ENCODE data around the gene RAPGEFL1. TPM values are rescaled to one million over a fixed set of nuclear protein-coding genes. Genes with fewer than 3 reads are reported as not detected.

Gene RAPGEFL1
- total RNA-seq, 1 donor from 2014 or later, result 9.3 TPM

GRCh38 chr17:40153603-40154236 is 23.6 kb upstream of the RAPGEFL1 start:
- DNase-seq, result no peak
- H3K27me3 ChIP-seq (ENCODE audit: low read depth), result no peaks in the 10 kb centered on the region
- H3K9me3 ChIP-seq, result no peaks in the 10 kb centered on the region
- ATAC-seq, result no peak
- no peak overlapping the region for H3K4me3 ChIP-seq
- no peak overlapping the region for H3K27ac ChIP-seq
- peaks cover 74% of the 10 kb centered on the region for H3K36me3 ChIP-seq
- H3K4me1 ChIP-seq, result peaks cover 25% of the 10 kb centered on the region
- TF ChIP-seq, protein P1, sequence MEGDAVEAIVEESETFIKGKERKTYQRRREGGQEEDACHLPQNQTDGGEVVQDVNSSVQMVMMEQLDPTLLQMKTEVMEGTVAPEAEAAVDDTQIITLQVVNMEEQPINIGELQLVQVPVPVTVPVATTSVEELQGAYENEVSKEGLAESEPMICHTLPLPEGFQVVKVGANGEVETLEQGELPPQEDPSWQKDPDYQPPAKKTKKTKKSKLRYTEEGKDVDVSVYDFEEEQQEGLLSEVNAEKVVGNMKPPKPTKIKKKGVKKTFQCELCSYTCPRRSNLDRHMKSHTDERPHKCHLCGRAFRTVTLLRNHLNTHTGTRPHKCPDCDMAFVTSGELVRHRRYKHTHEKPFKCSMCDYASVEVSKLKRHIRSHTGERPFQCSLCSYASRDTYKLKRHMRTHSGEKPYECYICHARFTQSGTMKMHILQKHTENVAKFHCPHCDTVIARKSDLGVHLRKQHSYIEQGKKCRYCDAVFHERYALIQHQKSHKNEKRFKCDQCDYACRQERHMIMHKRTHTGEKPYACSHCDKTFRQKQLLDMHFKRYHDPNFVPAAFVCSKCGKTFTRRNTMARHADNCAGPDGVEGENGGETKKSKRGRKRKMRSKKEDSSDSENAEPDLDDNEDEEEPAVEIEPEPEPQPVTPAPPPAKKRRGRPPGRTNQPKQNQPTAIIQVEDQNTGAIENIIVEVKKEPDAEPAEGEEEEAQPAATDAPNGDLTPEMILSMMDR (IDR thresholded peaks at IDR 0.05), result no peak
- intact Hi-C loops (cut with DNase I), result no loop called here

GRCh38 chr17:40157973-40158372 is 19.3 kb upstream of the RAPGEFL1 start:
- Histone ChIP-seq H3K4me3 (no peak overlapping the region), H3K27ac (peak overlapping the region; percentile 54), H3K4me1 (peaks cover 17% of the 10 kb centered on the region), H3K36me3 (peaks cover 71% of the 10 kb centered on the region), H3K27me3 (ENCODE audit: low read depth) (no peaks in the 10 kb centered on the region), H3K9me3 (no peaks in the 10 kb centered on the region)
- DNase-seq (no peak), ATAC-seq (peak in 1 of 2 donors; percentile 15)
- TF ChIP-seq, protein P1 (IDR thresholded peaks at IDR 0.05), result no peak
- intact Hi-C loops (cut with DNase I), result no loop called here

DNA sequence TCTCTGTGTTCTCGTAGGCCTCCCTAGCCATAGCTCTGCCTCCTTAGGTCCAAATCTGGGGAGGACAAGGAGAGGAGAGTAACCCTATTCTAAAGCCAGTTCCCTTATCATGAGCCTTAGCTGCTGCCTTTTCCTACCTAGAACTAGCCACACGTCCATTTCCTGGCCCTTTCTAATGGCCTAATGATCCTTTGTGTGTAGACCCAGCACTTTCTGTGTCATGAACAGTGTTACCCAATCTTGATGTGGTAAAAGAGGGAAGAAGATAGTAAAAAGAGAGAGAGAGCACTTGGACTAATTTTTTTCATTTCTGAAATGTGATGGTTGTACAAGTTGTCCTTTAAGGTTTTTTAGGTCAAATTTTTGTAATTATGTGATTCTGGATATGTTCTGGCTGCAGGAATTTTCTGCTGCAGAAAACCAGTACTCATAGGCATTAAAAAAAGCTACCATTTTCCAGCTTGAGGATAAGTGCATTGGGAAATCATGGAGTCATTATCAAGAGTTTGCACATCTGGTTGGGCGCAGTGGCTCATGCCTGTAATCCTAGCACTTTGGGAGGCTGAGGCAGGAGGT is 18.7 kb upstream of the RAPGEFL1 start:
- Histone ChIP-seq H3K36me3 (peaks cover 71% of the 10 kb centered on the region), H3K9me3 (no peaks in the 10 kb centered on the region), H3K4me3 (no peak overlapping the region), H3K27me3 (ENCODE audit: low read depth) (no peaks in the 10 kb centered on the region), H3K4me1 (peaks cover 17% of the 10 kb centered on the region), H3K27ac (peak overlapping the region; percentile 54)
- intact Hi-C loops (cut with DNase I), result no loop called here
- TF ChIP-seq, protein P1 (IDR thresholded peaks at IDR 0.05), result no peak
- ATAC-seq (peak; percentile 52 to 61), DNase-seq (no peak)

- no peak for ATAC-seq
- DNase-seq, result no peak
- TF ChIP-seq, protein P1 (IDR thresholded peaks at IDR 0.05), result no peak
- Histone ChIP-seq H3K4me1 (peaks cover 17% of the 10 kb centered on the region), H3K4me3 (no peak overlapping the region), H3K9me3 (no peaks in the 10 kb centered on the region), H3K27ac (no peak overlapping the region), H3K27me3 (ENCODE audit: low read depth) (no peaks in the 10 kb centered on the region), H3K36me3 (peaks cover 71% of the 10 kb centered on the region)
- intact Hi-C loops (cut with DNase I), result no loop called here
Observed at GRCh38 chr17:40159456-40159855, 17.8 kb upstream of the RAPGEFL1 start.

GRCh38 chr17:40167685-40168261 is 9.5 kb upstream of the RAPGEFL1 start:
- no peak for ATAC-seq
- Histone ChIP-seq H3K4me1 (peaks cover 8% of the 10 kb centered on the region), H3K4me3 (no peak overlapping the region), H3K36me3 (peaks cover 99% of the 10 kb centered on the region), H3K27me3 (ENCODE audit: low read depth) (no peaks in the 10 kb centered on the region), H3K9me3 (no peaks in the 10 kb centered on the region), H3K27ac (peak overlapping the region; percentile 47)
- no peak for DNase-seq
- TF ChIP-seq, protein P1 (IDR thresholded peaks at IDR 0.05), result no peak
- intact Hi-C loops (cut with DNase I), result no loop called here
